Colonic mucosa (tissue), 4 donors: Measurements from ENCODE around the gene NEK7. TPM values are rescaled to one million over a fixed set of nuclear protein-coding genes. Genes with fewer than 3 reads are reported as not detected.

Experiments
- DNase-seq: peaks from one replicate; pipeline ENCODE4 v3.0.0-alpha.2; 2020
- H3K27ac ChIP-seq: fragments of 200-600 bp; one replicate; pipeline ENCODE4 v1.8.0; 2021
- H3K27me3 ChIP-seq: fragments of 200-600 bp; one replicate; pipeline ENCODE4 v1.8.0; 2021
- H3K36me3 ChIP-seq: fragments of 200-600 bp; one replicate; pipeline ENCODE4 v1.8.0; 2021
- H3K4me1 ChIP-seq: fragments of 200-600 bp; one replicate; pipeline ENCODE4 v1.8.0; 2021; ENCODE audit warnings: mild to moderate bottlenecking
- H3K4me3 ChIP-seq: fragments of 200-600 bp; one replicate; pipeline ENCODE4 v1.8.0; 2021
- H3K9ac ChIP-seq, 2 donors: one replicate each; pipeline ENCODE4 v1.7.0; 2013; ENCODE audit warnings: control low read depth in 2 of 2, low read depth in 2 of 2, low read length in 2 of 2
- H3K9me3 ChIP-seq: fragments of 200-600 bp; one replicate; pipeline ENCODE4 v1.8.0; 2021
- intact Hi-C: fragments of 100-400 bp; cut with DNase I; formaldehyde crosslinking; loops from one replicate; pipeline ENCODE4 v1.14.1; 2022
- total RNA-seq, 2 donors: library from RNA; stranded (reverse); fragmentation: NEBNext Ultra II Directional in 1 of 2; extraction: Animal tissue kit (Norgen Biotek cat#: 25700) in 1 of 2; gene quantifications; one replicate each; pipeline ENCODE4 v1.2.1, GENCODE V29; 2021
- TF ChIP-seq, protein P1 (sequence below): fragments of 200-600 bp; IDR thresholded peaks from one replicate; pipeline ENCODE4 v1.8.0; 2022; ENCODE audit warnings: antibody characterized with exemption, mild to moderate bottlenecking
- donor health status: healthy.
- donor health status: DM: no; HTN: no; CAD: no.
- donor health status: DM: no; HTN: no; CAD: no.

NEK7 gene
- total RNA-seq, 2 donors from 2014 or later, result 45.4 to 64.7 TPM

DNA sequence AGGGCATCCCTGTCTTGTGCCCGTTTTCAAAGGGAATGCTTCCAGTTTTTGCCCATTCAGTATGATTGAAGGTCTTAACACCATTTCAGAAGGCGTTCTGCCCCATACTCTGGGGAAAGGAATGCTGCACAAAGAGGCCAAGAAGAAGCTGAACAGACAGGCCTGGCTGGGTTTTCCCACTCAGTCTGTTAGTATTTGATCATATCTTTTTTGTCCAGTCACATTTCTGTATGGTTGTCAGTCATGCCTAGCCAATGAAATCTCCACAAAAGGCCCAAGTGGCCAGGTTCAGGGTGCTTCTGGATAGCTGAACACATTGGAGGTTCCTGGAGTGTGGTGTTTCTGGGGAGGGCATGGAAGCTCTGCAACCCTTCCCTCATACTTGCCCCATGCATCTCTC, 72.1 kb downstream of the NEK7 start:
- Histone ChIP-seq H3K27me3 (no peaks in the 10 kb centered on the region), H3K4me1 (no peaks in the 10 kb centered on the region), H3K9me3 (no peaks in the 10 kb centered on the region), H3K9ac (no peak overlapping the region), H3K27ac (no peak overlapping the region), H3K36me3 (no peaks in the 10 kb centered on the region), H3K4me3 (no peak overlapping the region)
- TF ChIP-seq, protein P1, sequence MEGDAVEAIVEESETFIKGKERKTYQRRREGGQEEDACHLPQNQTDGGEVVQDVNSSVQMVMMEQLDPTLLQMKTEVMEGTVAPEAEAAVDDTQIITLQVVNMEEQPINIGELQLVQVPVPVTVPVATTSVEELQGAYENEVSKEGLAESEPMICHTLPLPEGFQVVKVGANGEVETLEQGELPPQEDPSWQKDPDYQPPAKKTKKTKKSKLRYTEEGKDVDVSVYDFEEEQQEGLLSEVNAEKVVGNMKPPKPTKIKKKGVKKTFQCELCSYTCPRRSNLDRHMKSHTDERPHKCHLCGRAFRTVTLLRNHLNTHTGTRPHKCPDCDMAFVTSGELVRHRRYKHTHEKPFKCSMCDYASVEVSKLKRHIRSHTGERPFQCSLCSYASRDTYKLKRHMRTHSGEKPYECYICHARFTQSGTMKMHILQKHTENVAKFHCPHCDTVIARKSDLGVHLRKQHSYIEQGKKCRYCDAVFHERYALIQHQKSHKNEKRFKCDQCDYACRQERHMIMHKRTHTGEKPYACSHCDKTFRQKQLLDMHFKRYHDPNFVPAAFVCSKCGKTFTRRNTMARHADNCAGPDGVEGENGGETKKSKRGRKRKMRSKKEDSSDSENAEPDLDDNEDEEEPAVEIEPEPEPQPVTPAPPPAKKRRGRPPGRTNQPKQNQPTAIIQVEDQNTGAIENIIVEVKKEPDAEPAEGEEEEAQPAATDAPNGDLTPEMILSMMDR, result no peak
- intact Hi-C loops, result no loop called here
- DNase-seq, result no peak

GRCh38 chr1:198231779-198232178, 75.0 kb downstream of the NEK7 start:
- Histone ChIP-seq H3K4me3 (no peak overlapping the region), H3K9me3 (no peaks in the 10 kb centered on the region), H3K36me3 (no peaks in the 10 kb centered on the region), H3K9ac (no peak overlapping the region), H3K4me1 (no peaks in the 10 kb centered on the region), H3K27me3 (no peaks in the 10 kb centered on the region), H3K27ac (no peak overlapping the region)
- intact Hi-C loops, result no loop called here
- no peak for DNase-seq
- TF ChIP-seq, protein P1, result no peak

DNA sequence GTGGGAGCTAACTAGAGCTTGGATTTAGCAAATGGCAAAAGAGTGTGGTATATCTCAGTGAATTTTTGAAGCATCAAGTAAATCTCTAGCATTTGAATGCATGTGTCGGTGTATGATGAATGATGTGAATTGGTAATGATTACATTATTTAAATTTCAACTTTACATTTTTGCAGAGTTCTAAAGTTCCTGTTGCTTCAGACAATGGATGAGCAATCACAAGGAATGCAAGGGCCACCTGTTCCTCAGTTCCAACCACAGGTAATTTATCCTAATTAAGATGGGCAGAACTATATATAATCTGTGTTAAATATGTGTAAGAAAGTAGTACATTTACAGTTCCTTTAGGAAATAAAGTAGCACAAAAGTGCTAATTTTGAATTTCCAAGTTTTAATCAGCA, 75.6 kb downstream of the NEK7 start:
- Histone ChIP-seq H3K27me3 (no peaks in the 10 kb centered on the region), H3K4me1 (no peaks in the 10 kb centered on the region), H3K36me3 (no peaks in the 10 kb centered on the region), H3K4me3 (no peak overlapping the region), H3K27ac (no peak overlapping the region), H3K9ac (no peak overlapping the region), H3K9me3 (no peaks in the 10 kb centered on the region)
- intact Hi-C loops, result no loop called here
- TF ChIP-seq, protein P1, result no peak
- DNase-seq, result no peak

- intact Hi-C loops, result no loop called here
- H3K9me3 ChIP-seq, result no peaks in the 10 kb centered on the region
- H3K27me3 ChIP-seq, result no peaks in the 10 kb centered on the region
- no peak for DNase-seq
- no peak overlapping the region for H3K27ac ChIP-seq
- no peak overlapping the region for H3K9ac ChIP-seq
- H3K36me3 ChIP-seq, result no peaks in the 10 kb centered on the region
- no peak overlapping the region for H3K4me3 ChIP-seq
- TF ChIP-seq, protein P1, result no peak
- no peaks in the 10 kb centered on the region for H3K4me1 ChIP-seq
Observed at GRCh38 chr1:198232940-198233675, 76.3 kb downstream of the NEK7 start.

GRCh38 chr1:198234520-198235251, 77.9 kb downstream of the NEK7 start:
- intact Hi-C loops, result no loop called here
- DNase-seq, result no peak
- TF ChIP-seq, protein P1, result no peak
- no peaks in the 10 kb centered on the region for H3K27me3 ChIP-seq
- no peak overlapping the region for H3K4me3 ChIP-seq
- no peaks in the 10 kb centered on the region for H3K36me3 ChIP-seq
- peak overlapping the region; percentile 51 for H3K27ac ChIP-seq
- no peak overlapping the region for H3K9ac ChIP-seq
- no peaks in the 10 kb centered on the region for H3K9me3 ChIP-seq
- no peaks in the 10 kb centered on the region for H3K4me1 ChIP-seq
